HTERT RPE-1 (cell line): ENCODE results near the gene SOD3.

Source experiments
- in situ Hi-C: fragments of 300-500 bp; cut with MboI; formaldehyde crosslinking; loops from 4 replicates; pipeline ENCODE4 v1.14.3; 2020; ENCODE audit warnings: low sequenced_read_pairs

SOD3 gene

GRCh38 chr4:24840362-24840761 lies 45.0 kb downstream of the SOD3 start:
- in situ Hi-C loops, result no loop called here

GRCh38 chr4:24840826-24841543 lies 45.6 kb downstream of the SOD3 start:
- in situ Hi-C loops, result no loop called here

- in situ Hi-C loops, result no loop called here
These were observed 47.0 kb downstream of the SOD3 start for GRCh38 chr4:24842356-24842755.

- in situ Hi-C loops, result no loop called here
These were observed 47.7 kb downstream of the SOD3 start for GRCh38 chr4:24843096-24843495.

- in situ Hi-C loops, result no loop called here
These were observed 49.8 kb downstream of the SOD3 start for GRCh38 chr4:24845132-24845531.

GRCh38 chr4:24845902-24846301 lies 50.5 kb downstream of the SOD3 start:
- in situ Hi-C loops, result no loop called here

- in situ Hi-C loops, result no loop called here
These were observed 51.3 kb downstream of the SOD3 start for GRCh38 chr4:24846716-24847115.

GRCh38 chr4:24849351-24849750 lies 54.0 kb downstream of the SOD3 start:
- in situ Hi-C loops, result no loop called here

- in situ Hi-C loops, result no loop called here
These were observed 54.4 kb downstream of the SOD3 start for GRCh38 chr4:24849756-24850155.
